H1 (cell line): ENCODE data around the gene YBX1. TPM values are rescaled to one million over a fixed set of nuclear protein-coding genes. Genes with fewer than 3 reads are reported as not detected.

Experiments
- CREB1 ChIP-seq: IDR thresholded peaks from 2 replicates; pipeline ENCODE4 v1.6.1; 2012; ENCODE audit warnings: inconsistent platforms
- KDM5A ChIP-seq: fragments of 200-600 bp; IDR thresholded peaks from 2 replicates; pipeline ENCODE4 v1.7.1; 2012; ENCODE audit warnings: mild to moderate bottlenecking, low read length, inconsistent platforms, mixed read lengths
- SIRT6 ChIP-seq: IDR thresholded peaks from one replicate; pipeline ENCODE4 v1.7.1; 2012; ENCODE audit warnings: low read length, inconsistent platforms
- USF2 ChIP-seq: IDR thresholded peaks from 2 replicates; pipeline ENCODE4 v1.6.1; 2011; ENCODE audit warnings: low read length, improper control_type of control experiment
- polyA plus RNA-seq, 7 experiments: library from polyadenylated mRNA; depleted of rRNA in 3 of 7; stranded (reverse) in 5 of 7; unstranded in 2 of 7; fragments of >200 nt in 5 of 7; fragments of 200-250 nt in 2 of 7; gene quantifications; 1 replicate in 5 of 7; 2 replicates in 1 of 7; 4 replicates in 1 of 7; pipeline versions ENCODE4 v1.2.1 to v1.2.3, GENCODE V29; 2011 to 2013; ENCODE audit warnings: missing spikeins in 2 of 7, mixed read lengths in 2 of 7
- total RNA-seq: library from RNA; stranded (reverse); fragmentation: NEBNext Ultra II Directional; extraction: Animal tissue kit (Norgen Biotek cat#: 25700); gene quantifications from 2 replicates; pipeline ENCODE4 v1.2.1, GENCODE V29; 2021

The YBX1 gene
- total and polyA plus RNA-seq, 2 of the 8 experiments (the other 6 are each of a cell fraction or from before 2014, with no cell fraction given) = 438 to 1,219 TPM

DNA sequence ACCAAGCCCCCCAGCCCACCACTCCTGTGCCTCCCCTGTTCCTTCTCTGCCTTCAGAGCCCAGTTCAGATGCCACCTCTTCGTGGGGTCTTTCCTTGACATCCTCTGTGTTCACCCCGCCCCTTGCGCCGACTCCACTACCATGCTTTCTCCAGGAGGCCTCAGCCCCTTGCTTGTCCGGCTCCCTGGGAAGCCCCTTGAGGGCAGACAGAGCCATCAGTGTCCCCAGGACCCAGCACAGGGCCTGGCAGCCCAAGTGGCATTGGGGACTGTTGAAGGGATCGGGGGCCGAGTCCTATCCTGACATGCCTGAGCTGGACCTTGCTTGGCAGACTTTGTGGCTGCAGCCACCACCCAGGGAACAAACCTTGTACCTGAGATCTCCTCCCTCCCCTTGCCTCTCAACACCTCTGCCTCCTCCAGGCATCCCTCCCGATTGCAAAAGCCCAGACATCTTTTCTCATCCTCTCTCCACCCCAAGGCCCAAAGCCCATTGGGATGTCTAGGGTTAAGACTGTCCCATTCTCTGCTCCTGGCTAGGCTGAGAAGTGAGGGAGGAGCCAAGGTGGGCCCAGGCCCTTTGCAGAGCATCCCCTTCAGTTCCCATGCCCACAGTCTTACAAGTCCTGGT, 54.5 kb downstream of the YBX1 start (continued):
- no peak for TF ChIP-seq USF2
- TF ChIP-seq CREB1 = no peak
- TF ChIP-seq KDM5A = no peak
- no peak for TF ChIP-seq SIRT6
